Prostate gland (tissue), 2 donors: ENCODE data around the gene APOA1.

Source experiments
- POLR2A ChIP-seq: fragments of 450-650 bp; IDR thresholded peaks from one replicate; pipeline ENCODE4 v1.6.1; 2016; ENCODE audit warnings: antibody characterized with exemption, mild to moderate bottlenecking
- POLR2AphosphoS5 ChIP-seq: sonication (generic); formaldehyde crosslinking; IDR thresholded peaks from one replicate; pipeline ENCODE4 v1.6.1; 2017; ENCODE audit warnings: antibody characterized with exemption
- TF ChIP-seq, protein P1 (sequence below), 4 experiments: fragments of 200-600 bp in 2 of 4; fragments of 450-650 bp in 2 of 4; sonication (generic) in 2 of 4; IDR thresholded peaks; 1 replicate in 3 of 4; 2 replicates in 1 of 4; pipeline ENCODE4 v1.5.1; 2016 to 2019; ENCODE audit warnings: antibody characterized with exemption in 4 of 4, mild to moderate bottlenecking in 2 of 4, moderate library complexity in 2 of 4

DNA sequence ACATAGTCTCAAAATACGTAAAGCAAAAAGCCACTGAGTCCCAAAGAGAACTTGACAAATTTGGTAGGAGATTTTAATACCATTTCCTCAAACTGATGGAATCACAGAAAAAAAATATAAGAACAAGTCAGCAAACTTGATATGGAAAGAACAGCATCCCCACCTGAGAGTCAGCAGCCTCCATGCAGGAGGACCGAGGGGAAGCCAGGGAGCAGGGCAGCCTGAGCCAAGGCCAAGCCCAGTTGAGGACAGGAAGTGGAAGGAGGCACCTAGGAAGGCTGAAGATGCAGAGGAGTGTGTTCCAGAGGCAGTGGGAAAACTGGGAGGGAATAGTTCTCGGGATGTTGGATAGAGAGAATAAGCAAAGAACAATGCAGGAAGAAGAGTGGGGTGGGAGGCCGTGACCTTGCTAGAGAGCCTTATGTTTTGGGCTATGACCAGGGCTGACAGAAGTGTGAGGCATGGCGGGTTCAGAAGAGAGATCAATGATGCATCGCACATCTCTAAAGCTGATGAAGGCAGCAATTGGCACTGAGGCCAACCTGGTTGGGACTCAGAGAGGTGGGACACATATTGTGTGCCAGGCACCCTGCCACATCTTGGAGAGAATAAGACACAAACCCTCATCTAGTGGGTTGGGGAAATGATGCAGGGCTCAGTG, 29.7 kb downstream of the APOA1 start:
- TF ChIP-seq, protein P1, sequence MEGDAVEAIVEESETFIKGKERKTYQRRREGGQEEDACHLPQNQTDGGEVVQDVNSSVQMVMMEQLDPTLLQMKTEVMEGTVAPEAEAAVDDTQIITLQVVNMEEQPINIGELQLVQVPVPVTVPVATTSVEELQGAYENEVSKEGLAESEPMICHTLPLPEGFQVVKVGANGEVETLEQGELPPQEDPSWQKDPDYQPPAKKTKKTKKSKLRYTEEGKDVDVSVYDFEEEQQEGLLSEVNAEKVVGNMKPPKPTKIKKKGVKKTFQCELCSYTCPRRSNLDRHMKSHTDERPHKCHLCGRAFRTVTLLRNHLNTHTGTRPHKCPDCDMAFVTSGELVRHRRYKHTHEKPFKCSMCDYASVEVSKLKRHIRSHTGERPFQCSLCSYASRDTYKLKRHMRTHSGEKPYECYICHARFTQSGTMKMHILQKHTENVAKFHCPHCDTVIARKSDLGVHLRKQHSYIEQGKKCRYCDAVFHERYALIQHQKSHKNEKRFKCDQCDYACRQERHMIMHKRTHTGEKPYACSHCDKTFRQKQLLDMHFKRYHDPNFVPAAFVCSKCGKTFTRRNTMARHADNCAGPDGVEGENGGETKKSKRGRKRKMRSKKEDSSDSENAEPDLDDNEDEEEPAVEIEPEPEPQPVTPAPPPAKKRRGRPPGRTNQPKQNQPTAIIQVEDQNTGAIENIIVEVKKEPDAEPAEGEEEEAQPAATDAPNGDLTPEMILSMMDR (IDR thresholded peaks at IDR 0.05) = no peak
- no peak for TF ChIP-seq POLR2A
- no peak for TF ChIP-seq POLR2AphosphoS5
